ENCODE results near the gene TRMT61A. TPM values are rescaled to one million over a fixed set of nuclear protein-coding genes. Genes with fewer than 3 reads are reported as not detected.

The TRMT61A gene
- total and polyA plus RNA-seq, 2 of the 13 experiments (the other 11 are each of a cell fraction or from before 2014, with no cell fraction given): 6.5 to 13.6 TPM

- Histone ChIP-seq H2AFZ (ENCODE audit: low read length) (no peak overlapping the region), H3K9me3 (ENCODE audit: low read length) (no peaks in the 10 kb centered on the region), H3K27ac (ENCODE audit: extremely low read length, insufficient read depth, low read length) (no peak overlapping the region), H3K9ac (ENCODE audit: insufficient read depth, low read depth, low read length) (no peak overlapping the region), H3K4me2 (ENCODE audit: low read depth, low read length) (no peak overlapping the region), H3K4me3 (replicated peaks in 1 of 3; ENCODE audit: insufficient read depth in 1 of 3, low read depth in 2 of 3, low read length in 3 of 3) (no peak overlapping the region), H3K79me2 (ENCODE audit: insufficient read depth, low read length) (no peaks in the 10 kb centered on the region), H3K27me3 (ENCODE audit: control insufficient read depth in 1 of 2, insufficient read depth in 2 of 2, low read length in 2 of 2) (no peaks in the 10 kb centered on the region), H4K20me1 (ENCODE audit: insufficient read depth, low read length) (no peaks in the 10 kb centered on the region), H3K4me1 (ENCODE audit: insufficient read depth, low read length) (peaks cover 8% of the 10 kb centered on the region), H3K36me3 (replicated peaks in 1 of 2; ENCODE audit: control insufficient read depth in 1 of 2, insufficient read depth in 2 of 2, low read length in 2 of 2) (peaks cover 22 to 55% of the 10 kb centered on the region in 2 experiments)
- ChIA-PET CTCF (ENCODE audit: low intra/inter-chr PET ratio, low total read pairs) (interaction anchor here (0.8 to 2.0 kb wide), 2 partner anchors 45 to 48 kb away, joined by 3 to 31 read pairs; no protein-coding TSS in a partner anchor), POLR2A (no interaction called here)
- in situ Hi-C loops (cut with HindIII; ENCODE audit: extremely low pct_ligation_motif_present, low pct_unique_long_range_greater_than_20kb): loop anchor here (5.0 kb wide), 1 partner anchor 46 kb away; no protein-coding TSS in a partner anchor
- FAIRE-seq (no peak), DNase-seq (ENCODE audit: low spot score) (no peak), ATAC-seq (no peak)
- 96% methylated on average over 11 of the region's 11 CpGs for WGBS (ENCODE audit: low lambda C conversion rate)
- intact Hi-C loops (cut with micrococcal nuclease; ENCODE audit: unreplicated experiment): loop anchor here (5.0 kb wide), 1 partner anchor 1194 kb away; the partner anchor contains the start of gene MOK
- BruUV-seq (replicated peaks): no TSS peak
- TF ChIP-seq CAMTA2 (CRISPR knock-in tag; IDR thresholded peaks at IDR 0.05; ENCODE audit: borderline replicate concordance): no peak
- no peak for TF ChIP-seq ZHX1 (CRISPR knock-in tag; IDR thresholded peaks at IDR 0.05; ENCODE audit: low read depth)
- no peak for TF ChIP-seq ZNF224 (CRISPR knock-in tag; IDR thresholded peaks at IDR 0.05)
- TF ChIP-seq, protein P1, sequence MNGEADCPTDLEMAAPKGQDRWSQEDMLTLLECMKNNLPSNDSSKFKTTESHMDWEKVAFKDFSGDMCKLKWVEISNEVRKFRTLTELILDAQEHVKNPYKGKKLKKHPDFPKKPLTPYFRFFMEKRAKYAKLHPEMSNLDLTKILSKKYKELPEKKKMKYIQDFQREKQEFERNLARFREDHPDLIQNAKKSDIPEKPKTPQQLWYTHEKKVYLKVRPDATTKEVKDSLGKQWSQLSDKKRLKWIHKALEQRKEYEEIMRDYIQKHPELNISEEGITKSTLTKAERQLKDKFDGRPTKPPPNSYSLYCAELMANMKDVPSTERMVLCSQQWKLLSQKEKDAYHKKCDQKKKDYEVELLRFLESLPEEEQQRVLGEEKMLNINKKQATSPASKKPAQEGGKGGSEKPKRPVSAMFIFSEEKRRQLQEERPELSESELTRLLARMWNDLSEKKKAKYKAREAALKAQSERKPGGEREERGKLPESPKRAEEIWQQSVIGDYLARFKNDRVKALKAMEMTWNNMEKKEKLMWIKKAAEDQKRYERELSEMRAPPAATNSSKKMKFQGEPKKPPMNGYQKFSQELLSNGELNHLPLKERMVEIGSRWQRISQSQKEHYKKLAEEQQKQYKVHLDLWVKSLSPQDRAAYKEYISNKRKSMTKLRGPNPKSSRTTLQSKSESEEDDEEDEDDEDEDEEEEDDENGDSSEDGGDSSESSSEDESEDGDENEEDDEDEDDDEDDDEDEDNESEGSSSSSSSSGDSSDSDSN (CRISPR knock-in tag; IDR thresholded peaks at IDR 0.05): no peak
- no peak for TF ChIP-seq KLF16 (CRISPR knock-in tag; IDR thresholded peaks at IDR 0.05)
- no peak for TF ChIP-seq MEIS1 (CRISPR knock-in tag; IDR thresholded peaks at IDR 0.05; ENCODE audit: borderline replicate concordance)
- TF ChIP-seq NONO (IDR thresholded peaks at IDR 0.05): no peak
- no peak for TF ChIP-seq NONO (CRISPR knock-in tag; conservative IDR thresholded peaks at IDR 0.05)
- no peak for TF ChIP-seq FLYWCH1 (CRISPR knock-in tag; IDR thresholded peaks at IDR 0.05)
- no peak for TF ChIP-seq CEBPG (CRISPR knock-in tag; IDR thresholded peaks at IDR 0.05)
- TF ChIP-seq SP1 (IDR thresholded peaks at IDR 0.05): no peak
- TF ChIP-seq SP1 (CRISPR knock-in tag; IDR thresholded peaks at IDR 0.05): no peak
These were observed 27.7 kb upstream of the TRMT61A start for GRCh38 chr14:103501041-103501870.
